Activated naive CD8-positive, alpha-beta T cell (primary cell): ENCODE results near the gene SPECC1.
A peak's percentile ranks its signal among the peaks of the same experiment; 100 is the strongest.
"Not testable (repeated sequence)": the region's sequence is repeated elsewhere in the genome, so short reads cannot be mapped to it uniquely, and the experiment has no call there.

Experiments
- H3K27ac Mint-ChIP-seq: one replicate; pipeline ENCODE4 v1.8.0; 2021; ENCODE audit warnings: mixed read lengths
- H3K27me3 Mint-ChIP-seq: one replicate; pipeline ENCODE4 v1.8.0; 2021; ENCODE audit warnings: mixed read lengths
- H3K36me3 Mint-ChIP-seq: one replicate; pipeline ENCODE4 v1.8.0; 2021; ENCODE audit warnings: mixed read lengths
- H3K4me1 Mint-ChIP-seq: one replicate; pipeline ENCODE4 v1.8.0; 2021; ENCODE audit warnings: low read depth, mixed read lengths
- H3K4me3 Mint-ChIP-seq: one replicate; pipeline ENCODE4 v1.8.0; 2021; ENCODE audit warnings: mild to moderate bottlenecking, mixed read lengths
- H3K9me3 Mint-ChIP-seq: one replicate; pipeline ENCODE4 v1.8.0; 2021; ENCODE audit warnings: low read depth, mixed read lengths

SPECC1 gene

GRCh38 chr17:20236578-20237227 lies 227.5 kb downstream of the SPECC1 start:
- H3K36me3 Mint-ChIP-seq: peaks cover 3% of the 10 kb centered on the region
- no peak overlapping the region for H3K27ac Mint-ChIP-seq

GRCh38 chr17:20239776-20240175 lies 230.6 kb downstream of the SPECC1 start:
- peaks cover 16% of the 10 kb centered on the region for H3K4me1 Mint-ChIP-seq
- H3K27me3 Mint-ChIP-seq, H3K9me3 Mint-ChIP-seq, H3K36me3 Mint-ChIP-seq, H3K4me3 Mint-ChIP-seq, H3K27ac Mint-ChIP-seq: not testable (repeated sequence)

More at GRCh38 chr17:20236578-20237227, 227.5 kb downstream of the SPECC1 start:
- Mint-ChIP-seq H3K4me3 (no peak overlapping the region), H3K4me1 (peaks cover 41% of the 10 kb centered on the region), H3K27me3 (no peaks in the 10 kb centered on the region), H3K9me3 (peaks cover 4% of the 10 kb centered on the region)

- H3K27ac Mint-ChIP-seq: no peak overlapping the region
- peaks cover 23% of the 10 kb centered on the region for H3K4me1 Mint-ChIP-seq
Measured at GRCh38 chr17:20241855-20242254, 232.7 kb downstream of the SPECC1 start.

GRCh38 chr17:20242271-20242670 lies 233.1 kb downstream of the SPECC1 start:
- Mint-ChIP-seq H3K4me3 (no peak overlapping the region), H3K36me3 (no peaks in the 10 kb centered on the region), H3K9me3 (no peaks in the 10 kb centered on the region), H3K27ac (no peak overlapping the region), H3K4me1 (peaks cover 27% of the 10 kb centered on the region), H3K27me3 (no peaks in the 10 kb centered on the region)

More at GRCh38 chr17:20241855-20242254, 232.7 kb downstream of the SPECC1 start:
- H3K36me3 Mint-ChIP-seq: no peaks in the 10 kb centered on the region
- no peaks in the 10 kb centered on the region for H3K27me3 Mint-ChIP-seq
- no peak overlapping the region for H3K4me3 Mint-ChIP-seq
- no peaks in the 10 kb centered on the region for H3K9me3 Mint-ChIP-seq

- H3K4me3 Mint-ChIP-seq: no peak overlapping the region
- H3K27ac Mint-ChIP-seq: no peak overlapping the region
- no peaks in the 10 kb centered on the region for H3K27me3 Mint-ChIP-seq
- H3K36me3 Mint-ChIP-seq: no peaks in the 10 kb centered on the region
- peaks cover 38% of the 10 kb centered on the region for H3K4me1 Mint-ChIP-seq
- H3K9me3 Mint-ChIP-seq: no peaks in the 10 kb centered on the region
Measured at GRCh38 chr17:20243524-20243923, 234.4 kb downstream of the SPECC1 start.

- peaks cover 43% of the 10 kb centered on the region for H3K4me1 Mint-ChIP-seq
- no peaks in the 10 kb centered on the region for H3K36me3 Mint-ChIP-seq
- no peak overlapping the region for H3K27ac Mint-ChIP-seq
- H3K4me3 Mint-ChIP-seq: no peak overlapping the region
- no peaks in the 10 kb centered on the region for H3K9me3 Mint-ChIP-seq
- H3K27me3 Mint-ChIP-seq: no peaks in the 10 kb centered on the region
Measured at GRCh38 chr17:20244671-20245070, 235.5 kb downstream of the SPECC1 start.

- Mint-ChIP-seq H3K27ac (peak overlapping the region; percentile 79), H3K9me3 (no peaks in the 10 kb centered on the region), H3K4me3 (peak overlapping the region; percentile 66), H3K4me1 (peaks cover 48% of the 10 kb centered on the region), H3K36me3 (no peaks in the 10 kb centered on the region), H3K27me3 (no peaks in the 10 kb centered on the region)
Measured at GRCh38 chr17:20246692-20247091, 237.5 kb downstream of the SPECC1 start.

- Mint-ChIP-seq H3K36me3 (peaks cover 6% of the 10 kb centered on the region), H3K27me3 (no peaks in the 10 kb centered on the region), H3K27ac (no peak overlapping the region), H3K9me3 (peaks cover under 1% of the 10 kb centered on the region), H3K4me3 (no peak overlapping the region), H3K4me1 (peaks cover 58% of the 10 kb centered on the region)
Measured at GRCh38 chr17:20253323-20253722, 244.2 kb downstream of the SPECC1 start.

GRCh38 chr17:20254541-20254940 lies 245.4 kb downstream of the SPECC1 start:
- Mint-ChIP-seq H3K27ac (peak overlapping the region; percentile 66), H3K4me1 (peaks cover 55% of the 10 kb centered on the region), H3K4me3 (no peak overlapping the region), H3K27me3 (no peaks in the 10 kb centered on the region), H3K9me3 (peaks cover 4% of the 10 kb centered on the region), H3K36me3 (peaks cover 11% of the 10 kb centered on the region)

GRCh38 chr17:20256144-20256543 lies 247.0 kb downstream of the SPECC1 start:
- H3K4me1 Mint-ChIP-seq: peaks cover 57% of the 10 kb centered on the region
- no peaks in the 10 kb centered on the region for H3K27me3 Mint-ChIP-seq
- H3K27ac Mint-ChIP-seq: no peak overlapping the region
- no peak overlapping the region for H3K4me3 Mint-ChIP-seq
- H3K36me3 Mint-ChIP-seq: peaks cover 11% of the 10 kb centered on the region
- H3K9me3 Mint-ChIP-seq: peaks cover 4% of the 10 kb centered on the region

- Mint-ChIP-seq H3K4me3 (no peak overlapping the region), H3K9me3 (peaks cover 4% of the 10 kb centered on the region), H3K36me3 (peaks cover 11% of the 10 kb centered on the region), H3K4me1 (peaks cover 63% of the 10 kb centered on the region), H3K27me3 (no peaks in the 10 kb centered on the region), H3K27ac (no peak overlapping the region)
Measured at GRCh38 chr17:20257008-20257407, 247.8 kb downstream of the SPECC1 start.

GRCh38 chr17:20257798-20258197 lies 248.6 kb downstream of the SPECC1 start:
- no peaks in the 10 kb centered on the region for H3K27me3 Mint-ChIP-seq
- H3K9me3 Mint-ChIP-seq: peaks cover 4% of the 10 kb centered on the region
- peaks cover 71% of the 10 kb centered on the region for H3K4me1 Mint-ChIP-seq
- no peak overlapping the region for H3K27ac Mint-ChIP-seq
- H3K36me3 Mint-ChIP-seq: peaks cover 11% of the 10 kb centered on the region
- no peak overlapping the region for H3K4me3 Mint-ChIP-seq

GRCh38 chr17:20259668-20260067 lies 250.5 kb downstream of the SPECC1 start:
- peaks cover 4% of the 10 kb centered on the region for H3K9me3 Mint-ChIP-seq
- H3K27me3 Mint-ChIP-seq: no peaks in the 10 kb centered on the region
- peaks cover 11% of the 10 kb centered on the region for H3K36me3 Mint-ChIP-seq
- no peak overlapping the region for H3K4me3 Mint-ChIP-seq
- H3K4me1 Mint-ChIP-seq: peaks cover 67% of the 10 kb centered on the region
- no peak overlapping the region for H3K27ac Mint-ChIP-seq

GRCh38 chr17:20260268-20260667 lies 251.1 kb downstream of the SPECC1 start:
- Mint-ChIP-seq H3K9me3 (peaks cover 4% of the 10 kb centered on the region), H3K4me1 (peaks cover 67% of the 10 kb centered on the region), H3K36me3 (peaks cover 11% of the 10 kb centered on the region), H3K27me3 (no peaks in the 10 kb centered on the region), H3K27ac (no peak overlapping the region), H3K4me3 (no peak overlapping the region)

- peaks cover 9% of the 10 kb centered on the region for H3K36me3 Mint-ChIP-seq
- H3K4me1 Mint-ChIP-seq: peaks cover 71% of the 10 kb centered on the region
- H3K4me3 Mint-ChIP-seq: peak overlapping the region; percentile 64
Measured at GRCh38 chr17:20262226-20263114, 253.3 kb downstream of the SPECC1 start.

More at GRCh38 chr17:20262226-20263114, 253.3 kb downstream of the SPECC1 start:
- Mint-ChIP-seq H3K27ac (peak overlapping the region; percentile 78), H3K27me3 (no peaks in the 10 kb centered on the region), H3K9me3 (peaks cover 4% of the 10 kb centered on the region)
